KMS-11 (cell line): ENCODE results near the gene DAB1.

ENCODE experiments used
- H2AFZ ChIP-seq: fragments of 200-600 bp; sonication (generic); 2 replicates; pipeline ENCODE4 v1.6.1; 2016; ENCODE audit warnings: antibody characterized with exemption, mixed run types, low read depth
- H3K27ac ChIP-seq: fragments of 200-600 bp; sonication (generic); 2 replicates; pipeline ENCODE4 v1.6.1; 2016; ENCODE audit warnings: mild to moderate bottlenecking, mixed run types
- H3K27me3 ChIP-seq: fragments of 200-600 bp; sonication (generic); 2 replicates; pipeline ENCODE4 v1.6.1; 2017; ENCODE audit warnings: mild to moderate bottlenecking, low read depth, mixed run types, moderate library complexity; ENCODE audit not compliant: insufficient read depth
- H3K36me3 ChIP-seq: fragments of 200-600 bp; sonication (generic); 2 replicates; pipeline ENCODE4 v1.6.1; 2017; ENCODE audit warnings: mild to moderate bottlenecking, mixed run types; ENCODE audit not compliant: insufficient read depth
- H3K4me1 ChIP-seq: fragments of 200-600 bp; sonication (generic); 2 replicates; pipeline ENCODE4 v1.6.1; 2016; ENCODE audit warnings: mild to moderate bottlenecking, low read depth, mixed run types; ENCODE audit not compliant: poor library complexity, severe bottlenecking
- H3K4me2 ChIP-seq: fragments of 200-600 bp; sonication (generic); 2 replicates; pipeline ENCODE4 v1.7.0; 2016; ENCODE audit warnings: mild to moderate bottlenecking, mixed run types
- H3K4me3 ChIP-seq: fragments of 200-600 bp; sonication (generic); IDR thresholded peaks from 2 replicates; pipeline ENCODE4 v1.6.1; 2017; ENCODE audit warnings: low read depth, low read length, mixed read lengths; ENCODE audit not compliant: insufficient read depth
- H3K79me2 ChIP-seq: fragments of 200-600 bp; sonication (generic); 2 replicates; pipeline ENCODE4 v1.6.1; 2016; ENCODE audit warnings: low read depth, mixed run types; ENCODE audit not compliant: insufficient read depth
- H3K9ac ChIP-seq: fragments of 200-600 bp; sonication (generic); 2 replicates; pipeline ENCODE4 v1.6.1; 2016; ENCODE audit warnings: mild to moderate bottlenecking, mixed run types
- H4K20me1 ChIP-seq: fragments of 200-600 bp; sonication (generic); 2 replicates; pipeline ENCODE4 v1.6.1; 2016; ENCODE audit warnings: mild to moderate bottlenecking, mixed run types; ENCODE audit not compliant: insufficient read depth
- TF ChIP-seq, protein P1 (sequence below): fragments of 200-600 bp; sonication (generic); conservative IDR thresholded peaks from 2 replicates; pipeline ENCODE4 v1.6.1; 2017; ENCODE audit warnings: low read depth, mild to moderate bottlenecking, antibody characterized with exemption, low read length, moderate library complexity, mixed read lengths

The DAB1 gene

DNA sequence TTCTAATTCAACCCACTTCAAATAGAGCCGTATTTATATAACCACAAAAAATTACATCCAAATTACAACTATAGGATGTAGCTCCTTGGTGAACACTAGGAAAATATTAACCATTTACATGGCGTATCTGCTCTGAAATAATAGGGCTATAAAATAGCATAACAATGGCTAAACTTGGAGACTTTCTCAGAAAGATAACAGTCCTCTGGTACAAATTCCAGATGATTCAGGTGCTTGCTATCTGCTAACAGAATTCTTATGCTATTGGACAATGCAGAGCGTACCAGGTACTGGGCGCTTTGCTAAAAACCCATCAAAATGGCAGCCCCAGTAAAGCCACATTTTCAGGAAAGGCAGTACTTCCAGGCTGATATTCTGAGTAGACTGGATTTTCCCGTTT lies 248.4 kb downstream of the DAB1 start:
- Histone ChIP-seq H3K4me1 (no peaks in the 10 kb centered on the region), H3K9ac (no peak overlapping the region), H3K27me3 (no peaks in the 10 kb centered on the region), H4K20me1 (no peaks in the 10 kb centered on the region), H3K4me2 (no peak overlapping the region), H2AFZ (no peak overlapping the region), H3K27ac (no peak overlapping the region), H3K36me3 (no peaks in the 10 kb centered on the region), H3K4me3 (no peak overlapping the region), H3K79me2 (no peaks in the 10 kb centered on the region)
- TF ChIP-seq, protein P1, sequence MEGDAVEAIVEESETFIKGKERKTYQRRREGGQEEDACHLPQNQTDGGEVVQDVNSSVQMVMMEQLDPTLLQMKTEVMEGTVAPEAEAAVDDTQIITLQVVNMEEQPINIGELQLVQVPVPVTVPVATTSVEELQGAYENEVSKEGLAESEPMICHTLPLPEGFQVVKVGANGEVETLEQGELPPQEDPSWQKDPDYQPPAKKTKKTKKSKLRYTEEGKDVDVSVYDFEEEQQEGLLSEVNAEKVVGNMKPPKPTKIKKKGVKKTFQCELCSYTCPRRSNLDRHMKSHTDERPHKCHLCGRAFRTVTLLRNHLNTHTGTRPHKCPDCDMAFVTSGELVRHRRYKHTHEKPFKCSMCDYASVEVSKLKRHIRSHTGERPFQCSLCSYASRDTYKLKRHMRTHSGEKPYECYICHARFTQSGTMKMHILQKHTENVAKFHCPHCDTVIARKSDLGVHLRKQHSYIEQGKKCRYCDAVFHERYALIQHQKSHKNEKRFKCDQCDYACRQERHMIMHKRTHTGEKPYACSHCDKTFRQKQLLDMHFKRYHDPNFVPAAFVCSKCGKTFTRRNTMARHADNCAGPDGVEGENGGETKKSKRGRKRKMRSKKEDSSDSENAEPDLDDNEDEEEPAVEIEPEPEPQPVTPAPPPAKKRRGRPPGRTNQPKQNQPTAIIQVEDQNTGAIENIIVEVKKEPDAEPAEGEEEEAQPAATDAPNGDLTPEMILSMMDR: no peak

DNA sequence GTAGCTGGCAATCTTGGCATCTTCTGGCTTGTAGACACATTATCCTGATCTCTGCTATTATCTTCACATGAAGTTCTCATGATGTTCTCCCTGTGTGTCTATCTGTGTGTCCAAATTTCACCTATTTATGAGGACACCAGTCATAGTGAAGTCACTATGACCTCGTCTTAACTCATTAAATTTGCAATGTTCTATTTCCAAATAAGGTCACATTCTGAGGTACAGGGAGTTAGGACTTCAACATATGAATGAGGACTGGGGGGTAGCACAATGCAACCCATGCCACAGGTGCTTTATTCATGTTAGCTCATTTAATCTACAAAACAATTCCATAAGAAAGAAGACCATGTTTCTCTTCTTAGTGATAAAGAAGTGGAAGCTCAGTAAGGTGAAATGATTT lies 251.8 kb downstream of the DAB1 start:
- Histone ChIP-seq H3K27ac (no peak overlapping the region), H3K9ac (no peak overlapping the region), H3K4me2 (no peak overlapping the region), H3K4me3 (no peak overlapping the region), H3K4me1 (no peaks in the 10 kb centered on the region), H3K27me3 (no peaks in the 10 kb centered on the region), H2AFZ (no peak overlapping the region), H4K20me1 (no peaks in the 10 kb centered on the region), H3K36me3 (no peaks in the 10 kb centered on the region), H3K79me2 (no peaks in the 10 kb centered on the region)
- TF ChIP-seq, protein P1: no peak

DNA sequence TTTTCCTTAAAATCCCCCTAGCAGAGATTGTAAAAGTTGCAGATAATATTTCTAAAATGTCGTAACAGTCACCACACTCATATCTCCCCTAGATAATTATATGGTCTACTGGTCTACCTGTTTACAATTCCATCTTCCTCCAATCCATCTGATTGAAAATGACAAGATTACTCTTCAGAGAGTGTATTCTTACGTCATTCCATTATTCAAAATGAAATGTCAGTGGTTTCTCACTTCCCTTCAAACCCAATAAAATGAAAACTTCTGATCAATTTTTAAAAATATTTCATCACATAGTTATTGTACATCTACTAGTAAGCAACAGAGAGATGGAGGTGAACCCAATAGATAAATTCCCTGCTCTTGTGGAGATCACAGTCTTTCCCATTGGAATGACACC lies 255.9 kb downstream of the DAB1 start:
- Histone ChIP-seq H3K9ac (no peak overlapping the region), H2AFZ (no peak overlapping the region), H4K20me1 (no peaks in the 10 kb centered on the region), H3K4me1 (no peaks in the 10 kb centered on the region), H3K4me2 (no peak overlapping the region), H3K79me2 (no peaks in the 10 kb centered on the region), H3K4me3 (no peak overlapping the region), H3K36me3 (no peaks in the 10 kb centered on the region), H3K27ac (no peak overlapping the region), H3K27me3 (no peaks in the 10 kb centered on the region)
- TF ChIP-seq, protein P1: no peak

DNA sequence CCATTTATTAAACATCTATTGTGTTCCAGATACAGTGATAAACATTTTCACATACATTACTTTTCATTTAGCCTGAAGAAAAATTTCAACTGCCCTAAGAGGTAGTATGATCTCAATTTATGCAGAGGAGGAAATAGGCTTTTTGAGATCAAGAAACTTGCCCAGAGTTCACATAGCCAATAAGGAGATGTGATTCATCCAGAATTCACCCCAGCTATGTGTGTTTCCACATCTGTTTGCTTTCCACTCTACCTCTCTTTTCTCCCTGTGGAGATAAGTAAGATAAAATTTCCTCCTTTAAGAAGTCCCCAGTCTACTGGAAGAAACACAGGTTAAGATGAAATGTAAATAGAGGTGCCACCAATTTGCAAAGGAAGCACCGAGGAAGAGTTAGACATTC lies 258.3 kb downstream of the DAB1 start:
- H3K79me2 ChIP-seq: no peaks in the 10 kb centered on the region
- H3K4me1 ChIP-seq: no peaks in the 10 kb centered on the region
- H3K27ac ChIP-seq: no peak overlapping the region
- H2AFZ ChIP-seq: no peak overlapping the region
- no peak overlapping the region for H3K4me3 ChIP-seq
- no peaks in the 10 kb centered on the region for H3K27me3 ChIP-seq
- H3K4me2 ChIP-seq: no peak overlapping the region
- H3K36me3 ChIP-seq: no peaks in the 10 kb centered on the region
- TF ChIP-seq, protein P1: no peak
- no peaks in the 10 kb centered on the region for H4K20me1 ChIP-seq
- no peak overlapping the region for H3K9ac ChIP-seq

DNA sequence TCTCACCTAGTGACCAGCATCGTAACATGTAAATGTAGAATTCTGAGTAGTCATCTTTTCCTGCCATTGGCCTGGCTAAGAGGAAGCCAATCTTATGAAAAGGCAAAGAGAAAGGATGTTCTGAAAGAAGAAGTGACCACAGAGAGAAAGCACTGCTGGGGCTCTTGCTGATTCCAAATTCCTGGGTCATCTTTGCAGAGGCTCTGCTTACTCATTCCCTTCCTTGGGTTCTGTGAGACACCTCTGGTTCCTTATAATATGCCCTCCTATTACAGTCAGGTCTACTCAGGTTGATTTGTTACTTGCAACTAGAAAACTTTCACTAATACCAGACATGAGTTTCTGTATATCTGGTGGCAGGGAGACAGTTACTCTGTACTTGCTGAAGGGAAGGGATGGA lies 259.3 kb downstream of the DAB1 start:
- Histone ChIP-seq H3K27me3 (no peaks in the 10 kb centered on the region), H2AFZ (no peak overlapping the region), H3K36me3 (no peaks in the 10 kb centered on the region), H3K4me1 (no peaks in the 10 kb centered on the region), H3K9ac (no peak overlapping the region), H3K4me3 (no peak overlapping the region), H3K27ac (no peak overlapping the region), H4K20me1 (no peaks in the 10 kb centered on the region), H3K79me2 (no peaks in the 10 kb centered on the region), H3K4me2 (no peak overlapping the region)
- TF ChIP-seq, protein P1: no peak
